GM19328 (cell line): ENCODE results near the gene TNK1.
A peak's percentile ranks its signal among the peaks of the same experiment; 100 is the strongest.
"Not testable (repeated sequence)": the region's sequence is repeated elsewhere in the genome, so short reads cannot be mapped to it uniquely, and the experiment has no call there.

Experiments used
- ATAC-seq: cut with Tn5 transposase; IDR thresholded peaks from one replicate; pipeline ENCODE4 v1.9.1; 2021; ENCODE audit warnings: mild to moderate bottlenecking, moderate library complexity; ENCODE audit not compliant: unreplicated experiment

The TNK1 gene

GRCh38 chr17:7380855-7381683, at the start of gene TNK1:
Gene TNK1 (plus strand): TSS chr17:7381089. CDS start chr17:7382927, 1,838 bp downstream.
- no peak for ATAC-seq

GRCh38 chr17:7332111-7332510, 48.8 kb upstream of the TNK1 start:
- no peak for ATAC-seq

GRCh38 chr17:7332600-7333069, 48.3 kb upstream of the TNK1 start:
- ATAC-seq = not testable (repeated sequence)

GRCh38 chr17:7334938-7335538, 45.9 kb upstream of the TNK1 start:
- no peak for ATAC-seq

GRCh38 chr17:7335765-7336164, 45.1 kb upstream of the TNK1 start:
- not testable (repeated sequence) for ATAC-seq

GRCh38 chr17:7336240-7337175, 44.4 kb upstream of the TNK1 start, which contains the start of gene ACAP1:
Gene ACAP1 (plus strand): TSS chr17:7336529. CDS start chr17:7336735, 206 bp downstream.
- ATAC-seq = peak; percentile 81

GRCh38 chr17:7337600-7337999, 43.3 kb upstream of the TNK1 start:
- not testable (repeated sequence) for ATAC-seq

GRCh38 chr17:7340179-7340578, 40.7 kb upstream of the TNK1 start:
- no peak for ATAC-seq

GRCh38 chr17:7341842-7342241, 39.0 kb upstream of the TNK1 start:
- no peak for ATAC-seq

GRCh38 chr17:7343250-7343649, 37.6 kb upstream of the TNK1 start:
- no peak for ATAC-seq

- ATAC-seq = no peak
Measured at GRCh38 chr17:7346761-7347614, 33.9 kb upstream of the TNK1 start.

GRCh38 chr17:7347630-7348477, 33.0 kb upstream of the TNK1 start:
- no peak for ATAC-seq

- no peak for ATAC-seq
Measured at GRCh38 chr17:7348478-7349242, 32.2 kb upstream of the TNK1 start.

GRCh38 chr17:7351665-7352502, 29.0 kb upstream of the TNK1 start, which contains the start of gene KCTD11:
Gene KCTD11 (plus strand): TSS chr17:7352162.
- ATAC-seq = no peak

- ATAC-seq = no peak
Measured at GRCh38 chr17:7352503-7352889, 28.4 kb upstream of the TNK1 start.

- no peak for ATAC-seq
Measured at GRCh38 chr17:7352910-7353635, 27.8 kb upstream of the TNK1 start.
